NT2/D1 (cell line): ENCODE results near the gene OASL.

Experiments used
- YY1 ChIP-seq: IDR thresholded peaks from 2 replicates; pipeline ENCODE4 v1.6.1; 2011; ENCODE audit not compliant: insufficient read length, insufficient read depth
- ZNF274 ChIP-seq: IDR thresholded peaks from 2 replicates; pipeline ENCODE4 v1.6.1; 2011; ENCODE audit warnings: mild to moderate bottlenecking, low read depth, low read length

DNA sequence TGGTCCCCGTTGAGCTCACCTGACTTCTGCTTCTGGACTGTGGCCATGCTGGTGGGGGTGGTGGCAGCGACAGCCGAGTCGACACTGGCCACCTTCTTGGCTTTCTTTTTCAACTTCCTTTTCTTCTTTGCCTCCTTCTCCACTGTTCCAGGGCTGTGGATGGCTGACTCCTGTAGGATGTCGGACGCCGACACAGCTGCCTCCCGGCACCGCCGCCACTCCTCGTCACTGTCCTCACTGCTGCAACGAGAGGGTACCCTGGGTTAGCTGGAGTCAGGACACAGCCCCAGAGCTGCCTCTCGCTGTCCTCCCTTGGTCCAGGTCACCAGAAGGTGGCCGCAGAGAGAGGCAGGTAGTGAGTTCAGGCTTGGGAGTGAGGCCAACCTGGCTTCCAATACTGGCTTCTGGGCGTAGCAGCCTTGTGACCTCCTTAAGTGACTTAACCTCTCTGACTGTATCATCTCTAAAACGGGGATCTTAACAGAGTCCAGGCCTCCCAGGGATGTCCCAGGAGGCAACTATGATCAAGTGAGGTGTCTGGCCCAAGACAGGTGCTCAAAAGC lies 34.7 kb downstream of the OASL start:
- TF ChIP-seq YY1 (no peak), ZNF274 (no peak)
